Measurements from ENCODE around the gene TALDO1.

- TF ChIP-seq HDGF (IDR thresholded peaks at IDR 0.05; ENCODE audit: borderline replicate concordance) (no peak), NFRKB (IDR thresholded peaks at IDR 0.05) (no peak), BHLHE40 (IDR thresholded peaks at IDR 0.05; ENCODE audit: borderline replicate concordance) (no peak)
Measured at GRCh38 chr11:798093-798713, 50.9 kb downstream of the TALDO1 start, which contains the start of gene SLC25A22.
